ENCODE measurements around the gene BLOC1S5. TPM values are rescaled to one million over a fixed set of nuclear protein-coding genes. Genes with fewer than 3 reads are reported as not detected.

Gene BLOC1S5
- total and polyA plus RNA-seq, 4 donors: 3.5 to 20.5 (median 6.6) TPM

DNA sequence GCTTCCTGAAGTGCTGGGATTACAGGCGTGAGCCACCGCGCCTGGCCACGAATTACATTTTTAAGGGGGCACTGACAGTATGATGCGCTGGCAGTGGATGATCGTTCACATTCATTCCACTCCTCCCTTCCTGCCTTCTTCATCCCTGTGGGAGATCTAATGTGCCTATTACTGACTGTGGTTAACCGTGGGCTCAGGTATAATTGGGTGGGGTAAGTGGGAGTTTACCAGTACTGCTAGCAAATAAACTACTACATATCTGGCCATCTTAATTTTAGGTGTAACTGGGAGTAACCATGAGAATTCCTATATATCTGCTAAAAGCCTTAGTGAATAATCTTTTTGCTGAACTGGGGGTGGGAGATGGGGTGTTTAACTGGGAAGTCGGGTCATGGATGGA, 6.5 kb upstream of the BLOC1S5 start:
- Histone ChIP-seq H3K9me3 (ENCODE audit: control insufficient read depth in 4 of 4, insufficient read depth in 3 of 4, low read length in 3 of 4) (no peaks in the 10 kb centered on the region), H3K27ac (ENCODE audit: low read depth in 1 of 2, low read length in 1 of 2) (no peak overlapping the region), H3K36me3 (ENCODE audit: control insufficient read depth in 4 of 4, insufficient read depth in 4 of 4, low read length in 4 of 4) (no peaks in the 10 kb centered on the region), H3K4me1 (ENCODE audit: control insufficient read depth in 5 of 5, insufficient read depth in 5 of 5, low read length in 5 of 5) (no peaks in the 10 kb centered on the region), H3K27me3 (ENCODE audit: control insufficient read depth in 3 of 3, insufficient read depth in 3 of 3, low read length in 2 of 3) (peaks cover 0 to 3% (median 0%) of the 10 kb centered on the region in 3 donors), H3K4me3 (no peak overlapping the region), H3K9ac (ENCODE audit: insufficient read depth in 1 of 2, low read length in 2 of 2) (no peak overlapping the region)
- TF ChIP-seq, protein P1, sequence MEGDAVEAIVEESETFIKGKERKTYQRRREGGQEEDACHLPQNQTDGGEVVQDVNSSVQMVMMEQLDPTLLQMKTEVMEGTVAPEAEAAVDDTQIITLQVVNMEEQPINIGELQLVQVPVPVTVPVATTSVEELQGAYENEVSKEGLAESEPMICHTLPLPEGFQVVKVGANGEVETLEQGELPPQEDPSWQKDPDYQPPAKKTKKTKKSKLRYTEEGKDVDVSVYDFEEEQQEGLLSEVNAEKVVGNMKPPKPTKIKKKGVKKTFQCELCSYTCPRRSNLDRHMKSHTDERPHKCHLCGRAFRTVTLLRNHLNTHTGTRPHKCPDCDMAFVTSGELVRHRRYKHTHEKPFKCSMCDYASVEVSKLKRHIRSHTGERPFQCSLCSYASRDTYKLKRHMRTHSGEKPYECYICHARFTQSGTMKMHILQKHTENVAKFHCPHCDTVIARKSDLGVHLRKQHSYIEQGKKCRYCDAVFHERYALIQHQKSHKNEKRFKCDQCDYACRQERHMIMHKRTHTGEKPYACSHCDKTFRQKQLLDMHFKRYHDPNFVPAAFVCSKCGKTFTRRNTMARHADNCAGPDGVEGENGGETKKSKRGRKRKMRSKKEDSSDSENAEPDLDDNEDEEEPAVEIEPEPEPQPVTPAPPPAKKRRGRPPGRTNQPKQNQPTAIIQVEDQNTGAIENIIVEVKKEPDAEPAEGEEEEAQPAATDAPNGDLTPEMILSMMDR (IDR thresholded peaks at IDR 0.05; ENCODE audit: control extremely low read depth, extremely low read depth): no peak
- ATAC-seq (ENCODE audit: insufficient read depth, low FRiP score) (no peak), DNase-seq (no peak)
- 89 to 93% methylated on average over 8 of the region's 8 CpGs for WGBS, 2 donors

DNA sequence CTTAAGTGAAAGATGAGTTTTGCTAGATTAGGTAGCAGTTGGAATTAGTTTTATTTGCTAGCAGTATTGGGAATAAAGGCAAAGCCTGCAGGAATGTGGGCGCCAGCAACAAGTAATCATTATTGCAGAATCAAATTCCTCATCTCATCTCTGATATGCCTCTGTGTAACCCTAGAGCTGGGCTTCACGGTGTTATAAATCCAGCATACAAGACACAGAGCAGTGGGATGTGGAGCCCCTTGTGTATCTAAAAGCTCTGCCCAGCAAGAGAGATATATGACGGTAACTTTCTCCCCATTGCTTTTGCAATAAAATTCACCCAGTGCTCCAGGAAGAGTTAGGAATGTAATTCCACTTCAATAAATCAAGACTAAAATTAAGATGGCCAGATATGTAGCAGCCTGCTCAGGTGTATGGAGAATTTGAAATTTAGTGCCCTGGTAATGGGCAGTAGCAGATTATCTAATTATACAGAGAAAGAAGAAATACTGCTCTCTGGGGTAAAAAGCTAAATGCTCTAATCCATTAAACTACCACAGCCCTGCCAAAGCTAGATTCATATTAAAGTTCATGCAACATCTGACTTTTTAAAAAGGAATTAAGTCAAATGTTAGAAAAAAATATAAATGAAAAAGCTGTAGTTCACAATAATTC, 5.6 kb upstream of the BLOC1S5 start:
- no peaks in the 10 kb centered on the region for H3K36me3 ChIP-seq (ENCODE audit: control insufficient read depth in 4 of 4, insufficient read depth in 4 of 4, low read length in 4 of 4)
- no peak overlapping the region for H3K9ac ChIP-seq (ENCODE audit: insufficient read depth in 1 of 2, low read length in 2 of 2)
- H3K27me3 ChIP-seq (ENCODE audit: control insufficient read depth in 3 of 3, insufficient read depth in 3 of 3, low read length in 2 of 3): peaks cover 0 to 3% (median 0%) of the 10 kb centered on the region in 3 donors
- H3K27ac ChIP-seq (ENCODE audit: low read depth in 1 of 2, low read length in 1 of 2): no peak overlapping the region
- no peak overlapping the region for H3K4me3 ChIP-seq
- peaks cover 0 to 2% (median 0%) of the 10 kb centered on the region in 5 donors for H3K4me1 ChIP-seq (ENCODE audit: control insufficient read depth in 5 of 5, insufficient read depth in 5 of 5, low read length in 5 of 5)
- 85 to 88% methylated on average over 3 of the region's 3 CpGs for WGBS, 2 donors
- no peaks in the 10 kb centered on the region for H3K9me3 ChIP-seq (ENCODE audit: control insufficient read depth in 4 of 4, insufficient read depth in 3 of 4, low read length in 3 of 4)
- no peak for DNase-seq
- ATAC-seq (ENCODE audit: insufficient read depth, low FRiP score): no peak
- TF ChIP-seq, protein P1 (IDR thresholded peaks at IDR 0.05; ENCODE audit: control extremely low read depth, extremely low read depth): no peak

DNA sequence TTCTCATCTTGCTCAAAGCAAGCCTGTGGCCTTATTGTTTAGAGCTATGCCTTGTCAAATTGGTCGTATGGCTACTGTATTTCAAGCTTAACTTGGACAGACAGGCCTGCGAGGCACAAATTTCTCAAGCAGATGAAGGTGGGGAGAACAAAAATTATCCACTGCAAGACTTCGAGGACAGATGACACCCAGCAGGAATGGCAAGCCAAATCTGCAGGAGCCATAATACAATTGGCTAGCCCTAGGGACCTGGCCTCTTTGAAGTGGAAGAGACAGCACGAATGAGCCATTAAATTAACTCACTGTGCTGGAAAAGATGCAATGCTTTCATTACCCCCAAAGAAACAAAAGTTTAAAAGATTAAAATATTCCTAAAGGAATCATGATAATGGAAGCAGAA, 5.0 kb upstream of the BLOC1S5 start:
- Histone ChIP-seq H3K27ac (ENCODE audit: low read depth in 1 of 2, low read length in 1 of 2) (no peak overlapping the region), H3K4me3 (no peak overlapping the region), H3K36me3 (ENCODE audit: control insufficient read depth in 4 of 4, insufficient read depth in 4 of 4, low read length in 4 of 4) (peaks cover 0 to under 1% (median 0%) of the 10 kb centered on the region in 4 donors), H3K4me1 (ENCODE audit: control insufficient read depth in 5 of 5, insufficient read depth in 5 of 5, low read length in 5 of 5) (peaks cover 0 to 5% (median 0%) of the 10 kb centered on the region in 5 donors), H3K9me3 (ENCODE audit: control insufficient read depth in 4 of 4, insufficient read depth in 3 of 4, low read length in 3 of 4) (no peaks in the 10 kb centered on the region), H3K9ac (ENCODE audit: insufficient read depth in 1 of 2, low read length in 2 of 2) (no peak overlapping the region), H3K27me3 (ENCODE audit: control insufficient read depth in 3 of 3, insufficient read depth in 3 of 3, low read length in 2 of 3) (peaks cover 0 to 3% (median 0%) of the 10 kb centered on the region in 3 donors)
- WGBS, 2 donors: 79 to 81% methylated on average over 4 of the region's 4 CpGs
- TF ChIP-seq, protein P1 (IDR thresholded peaks at IDR 0.05; ENCODE audit: control extremely low read depth, extremely low read depth): no peak
- ATAC-seq (ENCODE audit: insufficient read depth, low FRiP score): no peak
- DNase-seq: no peak
